D341Med (cell line): ENCODE data around the gene ADD1.
A peak's percentile ranks its signal among the peaks of the same experiment; 100 is the strongest.

Experiments
- DNase-seq: peaks from one replicate; pipeline ENCODE4 v3.0.0; 2012; ENCODE audit warnings: low spot score

Gene ADD1

DNA sequence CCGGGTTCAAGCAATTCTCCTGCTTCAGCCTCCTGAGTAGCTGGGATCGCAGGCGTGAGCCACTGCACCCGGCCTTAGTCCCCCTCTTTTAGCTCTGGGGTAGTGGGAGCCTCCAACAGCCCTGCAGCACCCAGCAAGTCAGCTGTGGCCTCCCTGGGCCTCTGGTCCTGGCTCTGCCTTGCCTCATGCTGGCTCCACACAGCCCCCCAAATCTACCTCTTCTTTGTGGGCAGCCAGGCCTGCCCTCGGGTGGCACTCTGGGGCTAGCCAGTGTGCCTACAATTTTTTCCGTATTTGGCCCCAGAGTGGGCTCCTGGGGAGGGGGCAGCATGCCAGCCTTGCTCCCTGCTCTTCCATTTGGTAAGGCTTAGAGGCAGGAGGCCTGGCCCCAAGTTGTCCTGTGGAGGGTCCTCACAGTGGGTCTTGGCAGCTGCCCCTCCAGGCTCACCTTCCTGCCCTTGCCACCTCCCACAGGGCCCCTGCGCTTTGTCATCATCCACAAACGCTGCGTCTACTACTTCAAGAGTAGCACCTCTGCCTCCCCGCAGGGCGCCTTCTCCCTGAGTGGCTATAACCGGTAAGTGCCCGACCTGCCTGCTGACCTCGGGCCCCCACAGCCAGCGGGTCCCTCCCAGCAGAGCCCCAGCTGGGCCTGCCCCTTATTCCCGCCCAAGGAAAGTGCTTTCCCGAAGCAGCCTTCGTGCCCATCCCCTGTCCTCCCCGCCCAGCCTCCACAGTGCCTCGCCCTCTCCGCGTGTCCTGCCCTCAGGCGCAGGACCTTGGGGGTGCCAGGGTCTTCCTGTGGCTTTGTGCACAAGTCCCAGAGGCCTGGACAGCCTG is 21.0 kb upstream of the ADD1 start:
- no peak for DNase-seq

DNA sequence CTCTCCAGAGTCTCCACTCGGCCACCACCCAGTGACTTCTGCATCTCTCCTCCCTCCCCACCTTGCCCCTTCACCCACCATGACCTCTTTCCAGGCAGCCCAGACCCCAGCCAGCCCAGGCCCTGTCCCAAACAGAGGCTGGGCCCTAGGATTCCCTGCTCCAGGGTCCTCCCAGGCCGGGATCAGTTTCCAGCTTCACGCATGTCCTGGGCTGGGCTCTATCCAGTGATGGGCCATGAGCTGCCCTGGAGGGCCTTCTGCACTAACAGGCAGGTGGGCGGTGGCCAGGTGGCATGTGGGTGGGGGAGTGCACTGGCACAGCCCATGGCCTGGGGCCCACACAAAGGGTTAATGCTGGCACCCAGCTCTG is 20.4 kb upstream of the ADD1 start:
- DNase-seq = no peak

- no peak for DNase-seq
Measured at GRCh38 chr4:2823671-2824328, 19.8 kb upstream of the ADD1 start.

- DNase-seq = no peak
Measured at GRCh38 chr4:2824329-2824835, 19.3 kb upstream of the ADD1 start.

- no peak for DNase-seq
Measured at GRCh38 chr4:2824836-2825381, 18.7 kb upstream of the ADD1 start.

- DNase-seq = no peak
Measured at GRCh38 chr4:2825740-2826139, 17.9 kb upstream of the ADD1 start.

DNA sequence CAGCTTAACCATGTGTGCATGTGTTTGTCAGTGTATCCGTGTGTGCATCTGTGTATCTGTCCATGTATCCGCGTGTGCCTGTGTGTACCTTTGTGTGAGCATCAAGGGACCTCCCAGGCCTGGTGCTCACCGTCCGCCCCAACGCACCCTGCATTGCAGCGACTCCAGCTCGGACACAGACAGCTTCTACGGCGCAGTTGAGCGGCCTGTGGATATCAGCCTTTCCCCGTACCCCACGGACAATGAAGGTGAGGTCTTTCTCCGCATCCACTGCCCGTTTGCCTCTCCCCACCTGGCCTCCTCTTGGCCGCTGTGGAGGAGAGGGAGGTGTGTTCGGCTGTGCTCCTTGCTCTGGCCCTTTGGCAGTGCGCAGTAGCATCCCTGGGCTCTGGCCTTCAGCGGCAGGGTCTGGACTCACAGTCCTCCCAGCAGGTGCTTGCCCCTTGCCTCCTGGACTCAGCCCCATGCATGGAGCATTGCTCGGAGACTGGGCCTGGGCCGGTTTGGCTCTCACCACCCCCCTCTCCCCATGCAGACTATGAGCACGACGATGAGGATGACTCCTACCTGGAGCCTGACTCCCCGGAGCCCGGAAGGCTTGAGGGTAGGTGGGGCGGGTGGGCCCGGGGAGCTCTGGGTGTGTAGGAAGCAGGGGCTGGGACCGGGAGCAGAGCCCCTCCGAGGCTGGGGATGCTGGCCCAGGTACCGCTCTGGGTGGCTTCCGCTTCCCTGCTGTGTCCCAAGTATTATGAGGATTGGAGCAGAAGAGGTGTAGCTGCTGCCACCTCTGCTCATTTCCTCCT is 16.4 kb upstream of the ADD1 start:
- DNase-seq = no peak

DNA sequence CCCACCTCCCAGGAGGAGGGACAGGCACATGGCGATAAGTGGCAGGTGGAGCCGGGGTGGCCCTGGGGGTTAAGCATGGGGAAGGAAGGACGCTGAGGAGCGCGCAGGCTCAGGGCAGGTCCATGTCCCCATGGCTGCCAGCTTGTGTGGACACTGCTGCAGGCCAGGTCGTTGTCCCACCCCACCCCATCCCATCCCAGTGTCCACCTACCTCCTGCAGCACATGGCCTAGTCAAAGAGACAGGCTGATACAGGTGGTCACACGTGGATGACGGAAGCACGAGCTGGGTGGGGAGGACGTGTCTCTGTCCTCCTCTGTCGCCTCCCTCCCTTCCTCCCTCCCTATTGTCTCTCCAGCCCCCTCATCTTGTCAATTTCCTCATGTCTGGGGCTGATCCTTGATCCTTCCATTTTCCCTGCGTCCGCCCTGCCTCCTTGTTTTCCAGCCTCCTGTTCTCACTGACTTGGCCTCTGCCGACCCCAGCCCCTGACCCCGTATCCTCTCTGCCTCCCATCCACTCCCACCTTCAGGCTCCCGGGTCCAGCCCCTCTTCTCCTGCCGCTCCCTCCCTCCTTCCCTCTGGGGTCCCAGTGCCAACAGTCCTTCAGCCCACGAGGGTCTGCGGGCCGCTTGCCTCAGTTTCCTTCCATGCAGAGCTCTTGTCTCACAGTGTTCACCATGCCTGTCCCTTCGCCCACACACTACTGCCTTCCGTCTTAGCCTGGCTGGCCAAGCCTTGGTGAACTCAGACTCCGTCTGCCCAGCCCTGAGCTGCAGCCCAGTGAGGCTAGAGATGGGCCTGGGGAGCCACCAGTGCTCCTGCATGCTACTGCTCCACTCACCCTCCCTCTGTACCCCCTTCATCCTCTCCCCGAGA is 15.5 kb upstream of the ADD1 start:
- DNase-seq = no peak

GRCh38 chr4:2828758-2829181 is 14.9 kb upstream of the ADD1 start:
- no peak for DNase-seq

- DNase-seq = no peak
Measured at GRCh38 chr4:2829321-2829932, 14.2 kb upstream of the ADD1 start.

DNA sequence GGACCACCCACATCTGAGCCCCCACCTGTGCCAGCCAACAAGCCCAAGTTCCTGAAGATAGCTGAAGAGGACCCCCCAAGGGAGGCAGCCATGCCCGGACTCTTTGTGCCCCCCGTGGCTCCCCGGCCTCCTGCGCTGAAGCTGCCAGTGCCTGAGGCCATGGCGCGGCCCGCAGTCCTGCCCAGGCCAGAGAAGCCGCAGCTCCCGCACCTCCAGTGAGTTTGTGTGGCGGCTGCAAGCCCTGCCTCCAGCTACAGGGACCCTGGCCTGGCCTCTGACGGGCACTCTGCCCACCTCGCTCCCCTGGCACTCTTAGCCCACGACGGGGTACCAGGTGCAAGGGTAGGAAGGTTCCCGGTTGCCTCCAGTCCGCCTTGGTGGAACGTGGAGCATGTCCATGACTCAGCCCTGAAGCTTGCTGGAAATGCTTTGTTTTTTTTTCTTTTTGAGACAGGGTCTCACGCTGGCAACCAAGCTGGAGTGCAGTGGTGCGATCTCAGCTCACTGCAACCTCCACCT is 13.7 kb upstream of the ADD1 start:
- peak; percentile 22 for DNase-seq

DNA sequence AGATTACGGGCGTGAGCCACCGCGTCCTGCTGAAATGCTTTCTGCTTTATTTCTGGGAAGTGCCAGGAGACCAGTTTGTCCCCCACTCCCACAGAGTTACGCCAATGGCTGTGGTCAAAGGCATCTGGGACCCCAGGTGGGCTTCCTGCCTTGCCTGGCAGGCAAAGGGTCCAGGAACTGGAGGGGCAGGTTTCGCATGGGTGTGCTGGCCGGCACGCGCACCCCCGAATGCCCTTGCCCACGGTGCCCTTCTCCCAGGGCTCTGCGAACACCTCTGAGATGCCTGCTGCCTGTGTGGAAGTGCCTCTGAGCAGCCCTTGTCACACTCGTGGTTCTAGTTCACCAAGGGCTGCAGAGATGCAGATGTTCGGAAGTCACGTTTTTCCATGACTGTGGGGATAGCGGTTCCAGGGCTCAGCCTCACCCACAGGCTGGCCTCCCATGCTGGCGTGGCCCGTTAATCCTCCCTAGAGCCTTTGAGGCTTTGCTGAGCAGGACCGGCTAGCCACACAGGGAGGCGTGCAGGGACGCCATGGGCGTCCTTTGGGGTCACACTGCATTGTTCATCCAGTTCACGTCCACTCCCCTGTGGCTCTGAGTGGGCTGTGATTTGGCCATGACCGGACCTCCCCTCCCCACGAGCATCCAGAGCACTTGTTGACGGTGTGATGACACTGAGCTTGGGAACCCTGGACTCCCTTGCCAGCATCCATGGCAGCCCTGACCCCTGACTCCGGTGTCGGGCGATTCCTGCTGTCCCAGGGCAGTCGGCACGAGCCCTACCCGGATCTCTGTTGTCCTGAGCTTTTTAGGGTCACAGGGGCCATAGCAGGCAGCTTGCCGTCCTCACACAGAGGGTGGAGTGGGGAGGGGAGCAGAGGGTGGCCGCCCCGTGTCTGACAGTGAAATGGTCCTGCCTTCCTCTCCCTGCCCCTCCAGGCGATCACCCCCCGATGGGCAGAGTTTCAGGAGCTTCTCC is 12.7 kb upstream of the ADD1 start:
- peak; percentile 24 for DNase-seq

DNA sequence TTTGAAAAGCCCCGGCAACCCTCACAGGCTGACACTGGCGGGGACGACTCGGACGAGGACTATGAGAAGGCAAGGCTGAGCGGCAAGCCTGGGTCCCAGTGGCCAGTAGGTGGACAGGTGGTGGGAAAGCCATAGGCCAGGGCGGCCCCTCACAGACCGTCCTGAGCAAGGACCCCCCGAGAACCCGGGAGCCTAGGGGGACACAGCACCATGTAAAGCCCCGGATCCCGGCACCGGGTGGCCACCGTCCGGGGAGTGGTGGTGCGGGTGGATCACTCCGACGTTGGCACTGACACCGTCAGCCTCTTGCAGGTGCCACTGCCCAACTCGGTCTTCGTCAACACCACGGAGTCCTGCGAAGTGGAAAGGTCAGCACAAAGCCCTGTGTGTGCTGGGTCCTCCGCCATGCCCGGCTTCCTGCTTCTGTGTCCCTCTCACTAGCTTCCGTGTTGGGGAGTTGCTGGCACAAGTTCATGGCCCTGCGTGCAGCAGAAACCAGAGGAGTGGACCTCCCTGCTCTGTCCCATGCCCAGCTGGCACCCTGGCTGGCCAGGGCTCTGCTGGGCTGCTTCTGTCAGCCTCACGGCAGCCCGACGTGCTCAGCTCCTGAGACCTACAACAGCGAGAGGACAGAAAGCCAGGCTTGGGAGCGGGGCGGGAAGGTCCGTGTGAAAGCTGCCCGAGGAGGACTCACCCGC is 11.9 kb upstream of the ADD1 start:
- peak; percentile 21 for DNase-seq

DNA sequence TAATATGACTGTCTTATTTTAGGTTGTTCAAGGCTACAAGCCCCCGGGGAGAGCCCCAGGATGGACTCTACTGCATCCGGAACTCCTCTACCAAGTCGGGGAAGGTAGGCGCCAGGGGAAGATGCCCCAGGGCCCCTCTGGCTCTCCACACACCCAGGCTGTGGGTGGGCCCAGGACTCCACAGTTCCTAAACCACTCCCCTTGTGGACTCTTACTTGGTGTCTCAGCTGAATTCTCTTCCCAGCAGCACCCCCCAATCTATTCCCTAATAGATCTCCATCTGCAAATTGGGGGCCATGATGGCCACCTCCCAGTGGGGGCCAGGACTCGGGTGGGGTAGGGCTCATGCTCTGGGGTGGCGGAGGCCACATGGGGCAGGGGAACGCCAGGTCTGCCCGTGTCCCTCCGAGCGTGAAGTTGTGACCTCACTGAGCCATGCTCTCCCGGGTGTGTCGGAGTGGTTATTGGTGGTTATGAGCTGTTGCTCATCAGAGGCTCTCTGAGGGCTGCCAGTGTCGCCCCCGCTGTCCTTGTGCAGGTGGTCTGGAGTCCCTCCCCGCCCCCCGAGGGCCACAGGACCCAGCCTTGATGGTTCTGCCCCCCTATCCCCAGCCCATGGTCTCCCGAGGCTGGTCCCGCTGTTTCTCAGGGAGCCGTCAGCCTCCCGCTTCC is 11.2 kb upstream of the ADD1 start:
- no peak for DNase-seq

GRCh38 chr4:2832981-2833670 is 10.5 kb upstream of the ADD1 start:
- DNase-seq = no peak

DNA sequence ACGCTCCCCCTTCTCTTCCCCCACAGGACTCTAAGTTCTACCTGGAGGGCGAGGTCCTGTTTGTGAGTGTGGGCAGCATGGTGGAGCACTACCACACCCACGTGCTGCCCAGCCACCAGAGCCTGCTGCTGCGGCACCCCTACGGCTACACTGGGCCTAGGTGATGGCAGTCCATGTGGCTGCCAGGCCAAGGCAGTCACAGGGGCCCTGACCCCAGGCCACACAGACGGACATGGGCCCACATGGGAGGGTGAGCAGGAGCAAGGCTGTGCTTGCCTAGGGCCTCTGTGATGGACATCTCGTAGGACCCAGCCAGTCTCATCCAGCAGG is 10.0 kb upstream of the ADD1 start:
- no peak for DNase-seq

- peak; percentile 18 for DNase-seq
Measured at GRCh38 chr4:2834001-2834921, 9.4 kb upstream of the ADD1 start.
